Cardiac muscle cell (in vitro differentiated cells and primary cell): ENCODE measurements around the gene MSRB1. TPM values are rescaled to one million over a fixed set of nuclear protein-coding genes. Genes with fewer than 3 reads are reported as not detected.

ENCODE experiments used
- DNase-seq, 2 donors: peaks; one replicate each; pipeline versions ENCODE4 v3.0.0 to v3.0.0-alpha.2; 2010 to 2017; ENCODE audit warnings: low read depth in 1 of 2, low spot score in 1 of 2
- H3K27ac ChIP-seq: fragments of 200-600 bp; sonication (generic); 2 replicates; pipeline ENCODE4 v1.5.1; 2016
- H3K27me3 ChIP-seq: fragments of 200-600 bp; sonication (generic); 2 replicates; pipeline ENCODE4 v1.6.0; 2016; ENCODE audit warnings: control low read depth
- H3K36me3 ChIP-seq: fragments of 200-600 bp; sonication (generic); 2 replicates; pipeline ENCODE4 v1.5.1; 2016; ENCODE audit warnings: control low read depth
- H3K4me1 ChIP-seq: fragments of 200-600 bp; sonication (generic); 2 replicates; pipeline ENCODE4 v1.8.1; 2017; ENCODE audit warnings: low read depth, mild to moderate bottlenecking, mixed run types
- H3K4me3 ChIP-seq: fragments of 200-600 bp; sonication (generic); 2 replicates; pipeline ENCODE4 v1.5.1; 2016; ENCODE audit warnings: mild to moderate bottlenecking
- H3K9me3 ChIP-seq: fragments of 200-600 bp; sonication (generic); 2 replicates; pipeline ENCODE4 v1.5.1; 2017; ENCODE audit warnings: low read depth, mild to moderate bottlenecking, control low read depth
- polyA plus RNA-seq: library from polyadenylated mRNA; unstranded; fragments of >200 nt; fragmentation: Nextera tagmentation; extraction: Ambion mirVana; gene quantifications from 2 replicates; pipeline ENCODE4 v1.2.1, GENCODE V29; 2016
- total RNA-seq: library from RNA; depleted of rRNA; stranded (reverse); fragments of >200 nt; gene quantifications from 2 replicates; pipeline ENCODE4 v1.2.3, GENCODE V29; 2016
- TF ChIP-seq, protein P1 (sequence below): IDR thresholded peaks from 2 replicates; pipeline ENCODE4 v1.5.1; 2012; ENCODE audit warnings: low read depth, mild to moderate bottlenecking, low read length

Gene MSRB1
- total and polyA plus RNA-seq, 2 experiments from 2014 or later: 13.6 to 35.1 TPM

DNA sequence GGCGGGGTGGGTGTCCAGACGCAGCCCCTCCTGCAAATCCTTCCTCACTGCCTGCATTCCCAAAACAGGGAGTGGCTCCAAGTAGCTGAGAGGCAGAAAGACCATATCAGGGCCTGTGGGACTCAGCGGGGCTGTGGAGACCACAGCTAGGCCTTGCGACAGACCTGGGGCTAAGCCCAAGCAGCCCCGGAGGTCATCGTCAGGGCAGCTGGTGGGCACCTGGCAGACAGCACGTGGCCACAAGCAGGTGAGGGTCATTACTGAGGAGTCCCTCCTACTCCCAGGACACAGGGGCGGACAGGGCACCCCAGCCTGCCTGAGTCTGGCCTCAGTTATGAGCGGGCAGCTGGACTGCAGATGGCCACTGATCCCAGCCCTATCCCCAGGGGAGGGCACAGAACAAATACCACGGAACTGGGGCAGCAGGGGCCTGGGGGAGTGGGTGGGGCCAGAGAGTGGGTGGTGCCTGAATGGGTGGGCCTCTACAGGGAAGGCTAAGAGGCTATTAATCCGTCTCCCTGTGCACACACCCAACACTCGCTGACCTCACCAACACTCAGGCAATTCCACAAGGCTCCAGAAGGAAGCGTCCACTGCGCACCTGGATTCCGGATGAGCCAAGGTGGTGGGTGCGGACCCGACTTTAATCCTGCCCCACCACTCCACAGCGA lies 33.3 kb downstream of the MSRB1 start:
- H3K4me1 ChIP-seq: no peaks in the 10 kb centered on the region
- H3K27me3 ChIP-seq: peaks cover 7% of the 10 kb centered on the region
- TF ChIP-seq, protein P1, sequence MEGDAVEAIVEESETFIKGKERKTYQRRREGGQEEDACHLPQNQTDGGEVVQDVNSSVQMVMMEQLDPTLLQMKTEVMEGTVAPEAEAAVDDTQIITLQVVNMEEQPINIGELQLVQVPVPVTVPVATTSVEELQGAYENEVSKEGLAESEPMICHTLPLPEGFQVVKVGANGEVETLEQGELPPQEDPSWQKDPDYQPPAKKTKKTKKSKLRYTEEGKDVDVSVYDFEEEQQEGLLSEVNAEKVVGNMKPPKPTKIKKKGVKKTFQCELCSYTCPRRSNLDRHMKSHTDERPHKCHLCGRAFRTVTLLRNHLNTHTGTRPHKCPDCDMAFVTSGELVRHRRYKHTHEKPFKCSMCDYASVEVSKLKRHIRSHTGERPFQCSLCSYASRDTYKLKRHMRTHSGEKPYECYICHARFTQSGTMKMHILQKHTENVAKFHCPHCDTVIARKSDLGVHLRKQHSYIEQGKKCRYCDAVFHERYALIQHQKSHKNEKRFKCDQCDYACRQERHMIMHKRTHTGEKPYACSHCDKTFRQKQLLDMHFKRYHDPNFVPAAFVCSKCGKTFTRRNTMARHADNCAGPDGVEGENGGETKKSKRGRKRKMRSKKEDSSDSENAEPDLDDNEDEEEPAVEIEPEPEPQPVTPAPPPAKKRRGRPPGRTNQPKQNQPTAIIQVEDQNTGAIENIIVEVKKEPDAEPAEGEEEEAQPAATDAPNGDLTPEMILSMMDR: no peak
- H3K4me3 ChIP-seq: no peak overlapping the region
- H3K36me3 ChIP-seq: no peaks in the 10 kb centered on the region
- no peaks in the 10 kb centered on the region for H3K9me3 ChIP-seq
- H3K27ac ChIP-seq: no peak overlapping the region
- DNase-seq: no peak

- Histone ChIP-seq H3K4me1 (no peaks in the 10 kb centered on the region), H3K27ac (no peak overlapping the region), H3K36me3 (no peaks in the 10 kb centered on the region), H3K27me3 (peaks cover under 1% of the 10 kb centered on the region), H3K4me3 (no peak overlapping the region), H3K9me3 (no peaks in the 10 kb centered on the region)
- DNase-seq: no peak
- TF ChIP-seq, protein P1: no peak
Measured at GRCh38 chr16:1908983-1909382, 34.0 kb downstream of the MSRB1 start.

DNA sequence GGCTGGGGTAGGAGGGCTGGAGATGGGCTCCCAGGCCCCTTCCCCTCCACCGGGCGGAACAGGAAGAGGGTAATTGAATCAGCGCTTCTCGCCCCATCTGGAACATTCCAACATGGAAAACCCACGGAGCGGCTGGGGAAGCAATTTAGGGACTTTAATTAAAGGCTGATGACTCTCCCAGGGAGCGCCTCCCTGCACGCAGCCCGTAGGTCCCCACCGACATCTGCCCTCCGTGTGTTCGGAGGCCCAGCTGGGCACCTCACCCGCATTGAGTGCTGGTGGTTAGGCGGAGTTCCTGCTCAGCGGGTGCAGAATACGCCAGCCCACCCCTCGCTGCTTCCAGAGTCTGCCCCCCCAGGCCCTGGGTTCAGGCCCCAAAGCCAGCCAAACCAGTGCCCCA lies 34.8 kb downstream of the MSRB1 start:
- DNase-seq: no peak

GRCh38 chr16:1907226-1907860 lies 35.7 kb downstream of the MSRB1 start:
- Histone ChIP-seq H3K4me3 (no peak overlapping the region), H3K27me3 (no peaks in the 10 kb centered on the region), H3K4me1 (no peaks in the 10 kb centered on the region), H3K36me3 (no peaks in the 10 kb centered on the region), H3K9me3 (no peaks in the 10 kb centered on the region), H3K27ac (no peak overlapping the region)
- DNase-seq: no peak
- TF ChIP-seq, protein P1: no peak

More for the DNA sequence above, 34.8 kb downstream of the MSRB1 start:
- no peaks in the 10 kb centered on the region for H3K4me1 ChIP-seq
- H3K27ac ChIP-seq: no peak overlapping the region
- TF ChIP-seq, protein P1: no peak
- no peaks in the 10 kb centered on the region for H3K9me3 ChIP-seq
- H3K27me3 ChIP-seq: no peaks in the 10 kb centered on the region
- no peak overlapping the region for H3K4me3 ChIP-seq
- no peaks in the 10 kb centered on the region for H3K36me3 ChIP-seq

DNA sequence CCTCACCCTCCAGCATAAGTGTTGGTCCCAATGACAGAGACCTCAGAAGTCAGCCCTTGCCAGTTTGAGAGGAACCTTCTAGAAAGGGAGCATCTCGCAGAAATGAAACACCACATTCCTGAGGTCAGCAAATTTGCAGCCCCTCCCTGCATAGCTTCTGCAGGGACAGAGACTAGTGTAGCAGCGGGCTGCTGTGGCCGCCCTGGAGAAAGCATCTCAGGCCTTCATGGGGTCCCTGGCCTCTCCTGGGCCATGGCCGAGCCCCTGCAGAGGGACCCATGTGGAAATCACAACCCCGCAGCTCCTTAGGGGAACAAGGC lies 36.2 kb downstream of the MSRB1 start:
- DNase-seq: no peak
- no peaks in the 10 kb centered on the region for H3K9me3 ChIP-seq

More for the DNA sequence above, 36.2 kb downstream of the MSRB1 start:
- Histone ChIP-seq H3K27ac (no peak overlapping the region), H3K36me3 (no peaks in the 10 kb centered on the region), H3K27me3 (no peaks in the 10 kb centered on the region), H3K4me1 (no peaks in the 10 kb centered on the region), H3K4me3 (no peak overlapping the region)
- TF ChIP-seq, protein P1: no peak
